GM06990 (cell line): ENCODE data around the gene THRA.

Experiments
- DNase-seq: peaks from one replicate; pipeline ENCODE4 v3.0.0-alpha.2; 2011; ENCODE audit not compliant: insufficient read length; ENCODE audit errors: extremely low read depth
- H3K27me3 ChIP-seq: replicated peaks from 2 replicates; pipeline ENCODE4 v1.6.0; 2011; ENCODE audit warnings: low read length; ENCODE audit not compliant: control insufficient read depth, insufficient read depth
- H3K36me3 ChIP-seq: 2 replicates; pipeline ENCODE4 v1.5.1; 2011; ENCODE audit warnings: low read length; ENCODE audit not compliant: control insufficient read depth, insufficient read depth
- H3K4me3 ChIP-seq: replicated peaks from 2 replicates; pipeline ENCODE4 v1.5.1; 2011; ENCODE audit warnings: low read depth, mild to moderate bottlenecking, control low read depth, low read length
- TF ChIP-seq, protein P1 (sequence below): IDR thresholded peaks from 2 replicates; pipeline ENCODE4 v1.5.1; 2011; ENCODE audit warnings: low read length, control low read depth, mild to moderate bottlenecking, inconsistent platforms; ENCODE audit not compliant: insufficient read depth, poor library complexity, severe bottlenecking

Gene THRA

DNA sequence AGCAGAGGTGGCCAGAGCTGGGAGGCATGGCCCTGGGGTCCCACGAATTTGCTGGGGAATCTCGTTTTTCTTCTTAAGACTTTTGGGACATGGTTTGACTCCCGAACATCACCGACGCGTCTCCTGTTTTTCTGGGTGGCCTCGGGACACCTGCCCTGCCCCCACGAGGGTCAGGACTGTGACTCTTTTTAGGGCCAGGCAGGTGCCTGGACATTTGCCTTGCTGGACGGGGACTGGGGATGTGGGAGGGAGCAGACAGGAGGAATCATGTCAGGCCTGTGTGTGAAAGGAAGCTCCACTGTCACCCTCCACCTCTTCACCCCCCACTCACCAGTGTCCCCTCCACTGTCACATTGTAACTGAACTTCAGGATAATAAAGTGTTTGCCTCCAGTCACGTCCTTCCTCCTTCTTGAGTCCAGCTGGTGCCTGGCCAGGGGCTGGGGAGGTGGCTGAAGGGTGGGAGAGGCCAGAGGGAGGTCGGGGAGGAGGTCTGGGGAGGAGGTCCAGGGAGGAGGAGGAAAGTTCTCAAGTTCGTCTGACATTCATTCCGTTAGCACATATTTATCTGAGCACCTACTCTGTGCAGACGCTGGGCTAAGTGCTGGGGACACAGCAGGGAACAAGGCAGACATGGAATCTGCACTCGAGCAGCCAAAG lies 45.2 kb upstream of the THRA start:
- no peaks in the 10 kb centered on the region for H3K27me3 ChIP-seq
- peaks cover 20% of the 10 kb centered on the region for H3K36me3 ChIP-seq
- TF ChIP-seq, protein P1, sequence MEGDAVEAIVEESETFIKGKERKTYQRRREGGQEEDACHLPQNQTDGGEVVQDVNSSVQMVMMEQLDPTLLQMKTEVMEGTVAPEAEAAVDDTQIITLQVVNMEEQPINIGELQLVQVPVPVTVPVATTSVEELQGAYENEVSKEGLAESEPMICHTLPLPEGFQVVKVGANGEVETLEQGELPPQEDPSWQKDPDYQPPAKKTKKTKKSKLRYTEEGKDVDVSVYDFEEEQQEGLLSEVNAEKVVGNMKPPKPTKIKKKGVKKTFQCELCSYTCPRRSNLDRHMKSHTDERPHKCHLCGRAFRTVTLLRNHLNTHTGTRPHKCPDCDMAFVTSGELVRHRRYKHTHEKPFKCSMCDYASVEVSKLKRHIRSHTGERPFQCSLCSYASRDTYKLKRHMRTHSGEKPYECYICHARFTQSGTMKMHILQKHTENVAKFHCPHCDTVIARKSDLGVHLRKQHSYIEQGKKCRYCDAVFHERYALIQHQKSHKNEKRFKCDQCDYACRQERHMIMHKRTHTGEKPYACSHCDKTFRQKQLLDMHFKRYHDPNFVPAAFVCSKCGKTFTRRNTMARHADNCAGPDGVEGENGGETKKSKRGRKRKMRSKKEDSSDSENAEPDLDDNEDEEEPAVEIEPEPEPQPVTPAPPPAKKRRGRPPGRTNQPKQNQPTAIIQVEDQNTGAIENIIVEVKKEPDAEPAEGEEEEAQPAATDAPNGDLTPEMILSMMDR = no peak
- H3K4me3 ChIP-seq = no peak overlapping the region
- no peak for DNase-seq

DNA sequence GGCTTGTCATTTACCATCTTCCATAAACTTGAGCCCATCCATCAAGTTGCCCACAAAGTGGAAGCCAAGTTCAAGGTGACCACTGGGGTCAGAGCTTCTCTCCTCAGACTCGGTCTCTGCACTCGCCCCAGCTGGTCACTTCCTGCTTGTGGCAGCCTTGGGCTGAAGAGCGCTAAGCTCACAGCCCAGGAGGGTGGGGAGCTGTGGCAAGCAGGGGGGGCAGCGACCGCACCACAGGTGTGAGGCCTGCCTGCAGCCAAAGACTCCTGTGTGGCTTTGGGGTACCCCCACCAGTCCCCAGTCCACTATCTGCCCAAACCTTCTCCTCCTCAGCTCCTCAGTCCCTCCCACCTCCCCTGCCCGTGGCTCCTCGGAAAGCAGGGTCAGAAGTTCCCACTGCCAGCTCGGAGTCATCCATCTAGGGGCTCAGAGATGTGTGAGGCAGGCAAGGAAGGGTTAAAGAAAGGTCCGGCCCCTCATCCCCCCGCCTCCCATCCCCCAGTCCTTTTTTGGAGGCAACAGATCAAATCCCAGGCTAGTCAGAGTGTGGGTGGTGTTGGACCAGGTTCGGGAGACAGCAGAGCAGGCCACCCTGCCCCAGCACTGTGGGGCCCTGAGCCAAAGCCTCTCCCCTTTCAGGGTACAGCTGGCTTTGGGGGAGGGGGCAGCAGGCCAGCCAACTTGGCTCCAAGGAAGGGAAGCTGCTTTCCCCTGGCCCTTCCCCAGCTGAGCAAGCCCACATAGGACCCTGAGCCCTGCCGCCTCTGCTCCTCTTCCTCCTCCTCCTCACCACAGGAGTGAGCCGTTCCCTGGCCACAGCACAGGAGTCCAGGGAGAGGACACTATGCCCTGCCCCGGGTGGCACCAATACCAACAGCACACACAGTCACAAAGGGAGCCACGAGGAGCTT lies 44.3 kb upstream of the THRA start:
- no peak for DNase-seq
- H3K27me3 ChIP-seq = no peaks in the 10 kb centered on the region
- no peak overlapping the region for H3K4me3 ChIP-seq
- peaks cover 26% of the 10 kb centered on the region for H3K36me3 ChIP-seq
- TF ChIP-seq, protein P1 = no peak

DNA sequence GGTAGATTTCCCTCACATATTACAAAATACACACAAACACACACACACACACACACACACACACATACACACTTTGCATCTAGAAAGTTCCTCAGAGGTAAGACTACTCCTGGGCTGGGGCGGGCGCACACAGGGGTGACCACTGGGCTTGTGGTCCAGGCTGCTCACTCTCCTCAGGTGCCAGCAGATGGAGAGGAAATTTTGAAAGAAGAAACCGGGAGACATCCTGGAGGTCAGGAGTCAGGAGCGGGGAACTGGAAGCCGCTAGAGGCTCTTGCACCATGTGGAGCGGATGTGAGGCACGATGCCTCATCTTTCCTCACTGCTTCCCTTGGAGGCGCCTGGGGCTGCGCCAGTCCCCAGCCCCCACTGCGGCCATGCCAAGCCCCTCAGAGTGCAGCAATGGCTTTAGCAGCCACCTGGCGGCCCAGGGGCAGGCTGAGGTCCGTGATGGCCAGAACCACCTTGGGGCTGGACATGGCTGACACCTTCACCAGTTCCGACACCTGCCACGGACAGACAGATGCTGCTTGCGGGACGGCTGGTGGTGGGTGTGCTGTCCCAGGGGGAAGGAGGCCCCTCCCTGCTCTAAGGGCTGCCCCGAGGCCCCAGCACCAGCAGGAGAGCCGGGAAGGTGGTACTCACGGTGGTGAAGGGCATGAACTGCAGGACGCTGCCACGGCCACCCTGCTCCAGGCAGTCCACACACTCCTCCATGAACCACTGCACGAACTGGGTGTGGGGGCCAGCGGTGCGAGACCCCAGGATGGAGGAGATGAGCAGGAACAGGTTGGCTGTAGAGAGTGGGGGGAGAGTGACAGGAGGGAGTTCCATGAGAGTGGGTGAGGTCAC lies 43.4 kb upstream of the THRA start:
- Histone ChIP-seq H3K27me3 (no peaks in the 10 kb centered on the region), H3K4me3 (no peak overlapping the region), H3K36me3 (peaks cover 31% of the 10 kb centered on the region)
- TF ChIP-seq, protein P1 = no peak
- no peak for DNase-seq

DNA sequence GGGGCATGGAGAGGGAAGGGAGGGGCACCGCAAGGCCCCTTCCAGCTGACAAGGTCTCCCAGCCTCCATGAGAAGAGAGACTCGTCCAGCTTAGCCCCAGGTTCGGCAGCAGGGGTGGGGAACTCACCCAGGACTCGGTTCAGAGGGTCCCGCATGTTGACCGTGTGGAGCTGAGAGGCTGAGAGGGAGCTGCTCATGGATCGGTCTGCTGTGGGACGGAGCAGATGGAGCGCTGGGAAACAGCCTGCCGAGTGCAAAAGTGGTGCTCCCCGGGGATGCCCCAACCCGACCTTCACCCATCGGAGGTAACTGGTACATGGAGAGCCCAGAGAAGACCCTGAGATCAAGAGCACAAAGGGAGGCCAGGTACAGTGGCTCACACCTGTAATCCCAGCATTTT lies 42.6 kb upstream of the THRA start:
- no peak for DNase-seq

DNA sequence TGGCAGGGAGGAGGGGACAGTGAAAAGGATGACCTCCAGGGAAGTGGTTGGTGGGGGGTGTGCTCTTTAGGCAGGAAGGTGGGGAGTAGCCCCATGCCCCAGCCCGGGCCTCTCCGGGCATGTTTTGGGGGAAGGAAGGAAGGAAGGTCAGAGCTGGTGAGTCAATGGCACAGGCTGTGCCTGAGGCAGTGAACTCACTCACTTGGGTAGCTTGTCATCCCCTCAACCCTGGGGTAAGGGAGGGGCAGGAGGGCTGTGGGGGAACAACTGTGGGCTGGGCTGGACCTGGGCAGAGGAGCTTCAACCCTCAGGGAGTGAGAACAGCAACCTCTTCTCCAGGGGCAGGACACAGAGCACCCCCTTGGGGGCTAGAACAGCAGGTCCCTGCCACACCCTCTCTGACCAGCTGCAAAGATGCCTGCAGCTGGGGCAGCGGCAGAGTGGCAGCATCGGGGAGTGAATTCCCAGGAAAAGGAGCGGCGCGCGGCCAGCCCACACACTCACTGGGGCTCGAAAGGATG lies 41.3 kb upstream of the THRA start:
- H3K36me3 ChIP-seq = peaks cover 42% of the 10 kb centered on the region
- DNase-seq = no peak
- H3K4me3 ChIP-seq = no peak overlapping the region
- no peaks in the 10 kb centered on the region for H3K27me3 ChIP-seq
- TF ChIP-seq, protein P1 = no peak

More for the DNA sequence above, 42.6 kb upstream of the THRA start:
- Histone ChIP-seq H3K4me3 (no peak overlapping the region), H3K27me3 (no peaks in the 10 kb centered on the region), H3K36me3 (peaks cover 33% of the 10 kb centered on the region)
- TF ChIP-seq, protein P1 = no peak
